Uterus (tissue), 4 donors: Measurements from ENCODE around the gene SLIT3. TPM values are rescaled to one million over a fixed set of nuclear protein-coding genes. Genes with fewer than 3 reads are reported as not detected.

Experiments
- DNase-seq, 2 donors: peaks; one replicate each; pipeline ENCODE4 v3.0.0-alpha.2; 2019 to 2020
- H3K27ac ChIP-seq, 2 donors: fragments of 200-600 bp; sonication (generic); 1 replicate in 1 of 2; 2 replicates in 1 of 2; pipeline ENCODE4 v1.5.1; 2016 to 2018
- H3K27me3 ChIP-seq, 2 donors: fragments of 200-600 bp; sonication (generic); one replicate each; pipeline ENCODE4 v1.5.1; 2018 to 2019; ENCODE audit warnings: control low read depth in 1 of 2
- H3K36me3 ChIP-seq, 2 donors: fragments of 200-600 bp; sonication (generic); one replicate each; pipeline ENCODE4 v1.5.1; 2019; ENCODE audit warnings: control low read depth in 1 of 2
- H3K4me1 ChIP-seq, 2 donors: fragments of 200-600 bp; sonication (generic); one replicate each; pipeline ENCODE4 v1.5.1; 2018 to 2019; ENCODE audit warnings: control low read depth in 1 of 2
- H3K4me3 ChIP-seq, 2 donors: fragments of 200-600 bp; sonication (generic); 1 replicate in 1 of 2; 2 replicates in 1 of 2; pipeline ENCODE4 v1.5.1; 2018 to 2019; ENCODE audit warnings: mild to moderate bottlenecking in 1 of 2
- H3K9me3 ChIP-seq, 2 donors: fragments of 200-600 bp; sonication (generic); one replicate each; pipeline ENCODE4 v1.5.1; 2019; ENCODE audit warnings: control low read depth in 1 of 2
- POLR2A ChIP-seq, 2 donors: fragments of 450-650 bp; IDR thresholded peaks; one replicate each; pipeline ENCODE4 v1.6.1; 2016; ENCODE audit warnings: antibody characterized with exemption in 2 of 2, mild to moderate bottlenecking in 1 of 2, moderate library complexity in 1 of 2
- intact Hi-C: fragments of 100-400 bp; cut with DNase I; formaldehyde crosslinking; loops from one replicate; pipeline ENCODE4 v1.15.1; 2023; ENCODE audit warnings: low total_unique reads
- total RNA-seq, 4 donors: library from RNA; depleted of rRNA in 3 of 4; stranded (reverse); fragments of >200 nt in 3 of 4; gene quantifications; one replicate each; pipeline versions ENCODE4 v1.1.0 to v1.2.4, GENCODE V29; 2014 to 2023
- TF ChIP-seq, protein P1 (sequence below), 4 experiments: fragments of 200-600 bp in 2 of 4; fragments of 450-650 bp in 2 of 4; sonication (generic) in 2 of 4; IDR thresholded peaks; one replicate each; pipeline ENCODE4 v1.5.1; 2016 to 2019; ENCODE audit warnings: antibody characterized with exemption in 4 of 4, mild to moderate bottlenecking in 2 of 4, moderate library complexity in 1 of 4
- donor health status: DM: yes; HTN: yes; CAD: no.

SLIT3 gene
- total RNA-seq, 4 donors from 2014 or later, result 9.4 to 62.2 (median 28.1) TPM

DNA sequence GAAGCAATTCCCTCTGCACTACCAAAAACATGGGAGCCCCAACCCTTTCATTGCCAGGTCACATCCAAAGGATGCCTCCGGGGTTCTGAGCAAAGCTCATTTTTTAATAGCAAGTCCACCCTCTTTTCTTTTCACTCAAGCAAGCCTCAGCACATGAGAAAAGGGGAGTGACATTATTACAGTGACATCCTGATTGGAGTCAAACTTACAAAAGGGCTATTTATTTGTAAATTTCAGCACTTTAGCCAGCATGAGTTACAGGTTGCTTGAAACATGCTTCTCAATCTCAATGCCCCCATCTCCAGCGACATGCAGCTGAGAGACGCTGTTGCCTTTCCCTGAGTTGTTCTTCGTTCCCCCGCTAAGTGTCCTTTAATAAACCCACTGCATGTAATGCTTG is 483.3 kb downstream of the SLIT3 start:
- no peak overlapping the region for H3K4me3 ChIP-seq
- intact Hi-C loops, result no loop called here

GRCh38 chr5:168816661-168817060 is 484.3 kb downstream of the SLIT3 start:
- Histone ChIP-seq H3K4me1 (no peaks in the 10 kb centered on the region), H3K27me3 (no peaks in the 10 kb centered on the region), H3K9me3 (no peaks in the 10 kb centered on the region), H3K27ac (no peak overlapping the region), H3K4me3 (no peak overlapping the region), H3K36me3 (no peaks in the 10 kb centered on the region)
- no peak for DNase-seq
- TF ChIP-seq, protein P1, sequence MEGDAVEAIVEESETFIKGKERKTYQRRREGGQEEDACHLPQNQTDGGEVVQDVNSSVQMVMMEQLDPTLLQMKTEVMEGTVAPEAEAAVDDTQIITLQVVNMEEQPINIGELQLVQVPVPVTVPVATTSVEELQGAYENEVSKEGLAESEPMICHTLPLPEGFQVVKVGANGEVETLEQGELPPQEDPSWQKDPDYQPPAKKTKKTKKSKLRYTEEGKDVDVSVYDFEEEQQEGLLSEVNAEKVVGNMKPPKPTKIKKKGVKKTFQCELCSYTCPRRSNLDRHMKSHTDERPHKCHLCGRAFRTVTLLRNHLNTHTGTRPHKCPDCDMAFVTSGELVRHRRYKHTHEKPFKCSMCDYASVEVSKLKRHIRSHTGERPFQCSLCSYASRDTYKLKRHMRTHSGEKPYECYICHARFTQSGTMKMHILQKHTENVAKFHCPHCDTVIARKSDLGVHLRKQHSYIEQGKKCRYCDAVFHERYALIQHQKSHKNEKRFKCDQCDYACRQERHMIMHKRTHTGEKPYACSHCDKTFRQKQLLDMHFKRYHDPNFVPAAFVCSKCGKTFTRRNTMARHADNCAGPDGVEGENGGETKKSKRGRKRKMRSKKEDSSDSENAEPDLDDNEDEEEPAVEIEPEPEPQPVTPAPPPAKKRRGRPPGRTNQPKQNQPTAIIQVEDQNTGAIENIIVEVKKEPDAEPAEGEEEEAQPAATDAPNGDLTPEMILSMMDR (IDR thresholded peaks at IDR 0.05), result no peak
- no peak for TF ChIP-seq POLR2A (IDR thresholded peaks at IDR 0.05)
- intact Hi-C loops, result no loop called here

More for the DNA sequence above, 483.3 kb downstream of the SLIT3 start:
- H3K4me1 ChIP-seq, result no peaks in the 10 kb centered on the region
- H3K9me3 ChIP-seq, result no peaks in the 10 kb centered on the region
- DNase-seq, result no peak
- no peaks in the 10 kb centered on the region for H3K27me3 ChIP-seq
- no peak overlapping the region for H3K27ac ChIP-seq
- no peak for TF ChIP-seq POLR2A (IDR thresholded peaks at IDR 0.05)
- TF ChIP-seq, protein P1 (IDR thresholded peaks at IDR 0.05), result no peak
- H3K36me3 ChIP-seq, result no peaks in the 10 kb centered on the region

DNA sequence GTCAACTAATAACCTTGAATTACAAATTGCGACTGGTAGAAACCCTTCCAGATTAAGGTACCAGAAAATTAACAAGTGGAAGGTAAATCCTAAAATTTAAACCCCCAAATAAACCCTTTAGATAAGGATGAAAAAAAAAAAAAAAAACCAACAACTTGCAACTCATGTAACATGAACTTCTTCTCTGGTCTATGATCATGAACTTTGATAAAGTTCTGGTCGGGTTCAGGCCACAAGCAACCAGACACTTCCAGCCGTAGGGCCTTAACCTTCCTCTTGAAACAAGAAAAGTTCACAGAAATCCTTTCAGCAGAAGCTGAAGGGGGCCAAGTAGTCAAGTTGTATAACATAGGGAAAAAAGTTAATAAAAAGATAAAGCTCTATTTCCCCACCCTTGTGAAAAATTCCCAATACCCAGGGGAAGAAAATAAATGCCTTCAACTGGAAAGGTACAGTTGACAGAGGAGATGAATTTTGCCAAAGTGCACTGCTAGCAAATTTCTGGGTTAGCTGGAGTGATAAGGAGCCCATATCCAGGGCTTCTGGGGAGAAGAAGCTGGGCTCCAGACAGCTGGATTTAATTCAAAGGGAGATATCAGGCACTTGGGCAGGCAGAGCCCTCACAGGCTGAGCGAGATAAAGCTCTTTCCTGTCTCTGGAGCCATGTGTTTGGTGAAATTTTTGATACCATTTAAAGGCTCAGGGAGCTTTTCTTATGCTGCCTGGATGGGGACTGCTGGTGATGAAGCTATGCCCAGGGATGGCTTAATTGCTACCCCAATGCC is 487.6 kb downstream of the SLIT3 start:
- TF ChIP-seq, protein P1 (IDR thresholded peaks at IDR 0.05), result no peak
- TF ChIP-seq POLR2A (IDR thresholded peaks at IDR 0.05), result no peak
- DNase-seq, result no peak
- intact Hi-C loops, result no loop called here
- Histone ChIP-seq H3K27ac (no peak overlapping the region), H3K9me3 (no peaks in the 10 kb centered on the region), H3K4me1 (no peaks in the 10 kb centered on the region), H3K36me3 (no peaks in the 10 kb centered on the region), H3K4me3 (no peak overlapping the region), H3K27me3 (no peaks in the 10 kb centered on the region)

GRCh38 chr5:168810641-168811040 is 490.3 kb downstream of the SLIT3 start:
- Histone ChIP-seq H3K36me3 (no peaks in the 10 kb centered on the region), H3K4me1 (no peaks in the 10 kb centered on the region), H3K9me3 (no peaks in the 10 kb centered on the region), H3K27ac (no peak overlapping the region), H3K4me3 (no peak overlapping the region), H3K27me3 (no peaks in the 10 kb centered on the region)
- no peak for TF ChIP-seq POLR2A (IDR thresholded peaks at IDR 0.05)
- TF ChIP-seq, protein P1 (IDR thresholded peaks at IDR 0.05), result no peak
- intact Hi-C loops, result no loop called here
- DNase-seq, result no peak

DNA sequence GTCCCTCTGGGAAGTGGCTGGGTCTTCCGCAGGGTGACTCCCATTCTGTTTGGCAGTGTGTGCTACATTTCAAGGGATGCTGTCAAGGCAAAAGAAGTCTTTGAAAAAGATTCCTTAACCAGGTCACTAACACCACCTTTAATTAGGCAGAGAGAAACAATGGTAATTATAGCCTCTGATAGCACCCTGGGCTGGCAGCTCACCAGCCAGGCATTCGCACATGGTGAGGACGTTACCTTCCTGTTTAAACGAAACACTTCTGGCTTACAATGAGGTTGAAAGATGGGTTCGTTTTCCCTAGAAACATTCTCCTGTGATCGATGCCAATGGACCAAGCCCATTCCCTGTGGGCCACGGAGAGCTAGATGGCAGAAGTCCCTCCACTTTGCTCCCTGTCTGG is 491.7 kb downstream of the SLIT3 start:
- H3K9me3 ChIP-seq, result no peaks in the 10 kb centered on the region
- H3K4me3 ChIP-seq, result no peak overlapping the region
- H3K36me3 ChIP-seq, result no peaks in the 10 kb centered on the region
- no peak for DNase-seq
- intact Hi-C loops, result no loop called here
- no peaks in the 10 kb centered on the region for H3K27me3 ChIP-seq
- H3K27ac ChIP-seq, result no peak overlapping the region
- no peaks in the 10 kb centered on the region for H3K4me1 ChIP-seq
- TF ChIP-seq POLR2A (IDR thresholded peaks at IDR 0.05), result no peak
- TF ChIP-seq, protein P1 (IDR thresholded peaks at IDR 0.05), result no peak
